ENCODE data around the gene PPARA.
A peak's percentile ranks its signal among the peaks of the same experiment; 100 is the strongest.

PPARA gene

DNA sequence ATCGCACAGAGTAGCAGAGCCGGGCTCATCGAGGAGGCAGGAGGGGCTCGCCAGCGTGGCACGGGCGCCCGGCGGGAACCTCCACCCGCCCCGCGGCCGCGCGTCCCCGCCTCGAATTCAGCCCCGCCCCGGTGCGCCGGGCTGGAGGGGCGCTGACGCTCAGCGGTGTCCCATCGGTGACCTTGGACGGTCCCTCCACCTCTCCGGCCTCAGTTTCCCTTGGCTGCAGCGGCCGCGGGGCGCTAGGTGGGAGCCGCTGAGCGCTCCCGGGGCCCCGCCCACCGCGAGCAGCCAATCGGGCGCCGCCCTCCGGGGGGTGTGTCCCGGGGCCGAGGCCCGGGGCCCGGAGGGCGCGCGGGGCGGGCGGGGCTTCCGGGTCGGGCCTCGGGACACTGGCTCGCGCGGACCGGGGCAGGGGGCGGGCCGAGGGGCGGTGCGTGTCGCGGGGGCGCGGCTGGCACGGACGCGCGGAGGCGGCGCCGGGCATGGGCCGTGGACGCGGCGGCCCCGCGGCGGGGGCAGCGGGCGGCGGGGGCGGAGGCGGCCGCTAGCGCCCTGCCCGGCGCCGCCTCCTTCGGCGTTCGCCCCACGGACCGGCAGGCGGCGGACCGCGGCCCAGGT lies at the start of gene PPARA:
Gene PPARA (plus strand): TSS at position 493 of the 621 bp plus-strand sequence. CDS start 47,858 bp downstream, outside the sequence.
- DNase-seq: peak; percentile 69 to 77 (median 72)

DNA sequence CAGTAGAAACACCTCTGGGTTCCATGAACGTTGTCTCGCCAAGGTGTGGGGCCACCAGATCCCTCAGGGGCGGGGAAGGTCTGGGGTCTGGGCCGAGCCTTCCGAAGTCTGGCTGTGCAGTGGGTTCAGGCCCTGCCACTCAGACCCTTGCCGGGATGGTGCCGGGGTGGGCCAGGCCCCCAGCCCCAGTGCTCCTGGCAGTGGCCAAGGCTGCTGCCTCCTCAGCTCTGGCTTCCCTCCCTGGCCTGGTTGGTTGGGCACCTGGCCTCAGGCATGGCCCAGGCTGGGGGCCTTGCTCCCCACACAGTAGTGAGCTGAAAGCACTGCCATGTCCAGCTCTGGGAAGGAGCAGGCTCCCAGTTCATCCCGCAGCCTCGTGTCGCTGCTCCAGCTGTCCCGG lies 48.2 kb upstream of the PPARA start:
- no peak for DNase-seq

DNA sequence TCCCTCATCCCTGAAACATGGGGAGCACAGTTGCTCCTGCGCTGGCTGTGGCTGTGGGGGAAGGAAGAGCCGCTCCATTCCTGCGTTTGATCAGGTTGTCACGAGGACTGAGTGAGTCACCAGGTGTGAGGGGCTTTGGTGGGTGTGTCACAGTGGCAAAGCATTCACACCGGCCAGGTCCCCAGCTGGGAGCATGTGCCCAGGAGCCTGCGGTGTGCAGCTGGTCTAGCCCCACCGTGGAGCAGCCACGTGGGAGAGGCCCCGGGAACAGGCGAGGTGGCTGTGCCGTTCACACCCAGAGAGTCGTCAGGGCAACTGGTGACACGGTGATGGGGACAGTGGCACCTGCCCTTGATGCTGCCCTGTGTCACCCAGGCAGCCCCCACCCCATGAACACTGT lies 47.6 kb upstream of the PPARA start:
- DNase-seq: no peak

DNA sequence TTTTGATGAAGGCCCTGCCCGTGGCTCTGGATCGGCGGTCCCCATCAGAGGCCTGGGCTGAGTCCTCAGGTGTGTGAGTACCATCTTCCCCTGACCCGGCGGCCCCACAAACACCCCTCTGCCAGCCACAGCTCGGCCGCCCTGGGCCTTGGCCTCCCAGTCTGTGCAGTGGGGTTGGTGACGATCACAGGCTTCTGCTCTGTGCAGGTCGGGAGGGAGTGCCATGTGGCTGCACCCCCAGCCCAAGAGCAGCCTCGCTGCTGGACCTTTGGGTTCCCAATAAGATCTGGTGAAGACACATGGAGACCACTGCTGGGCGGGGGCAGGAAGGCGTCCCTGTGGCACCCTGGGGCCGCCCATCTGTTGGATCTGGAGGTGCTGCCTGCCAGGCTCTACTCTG lies 47.1 kb upstream of the PPARA start:
- no peak for DNase-seq

DNA sequence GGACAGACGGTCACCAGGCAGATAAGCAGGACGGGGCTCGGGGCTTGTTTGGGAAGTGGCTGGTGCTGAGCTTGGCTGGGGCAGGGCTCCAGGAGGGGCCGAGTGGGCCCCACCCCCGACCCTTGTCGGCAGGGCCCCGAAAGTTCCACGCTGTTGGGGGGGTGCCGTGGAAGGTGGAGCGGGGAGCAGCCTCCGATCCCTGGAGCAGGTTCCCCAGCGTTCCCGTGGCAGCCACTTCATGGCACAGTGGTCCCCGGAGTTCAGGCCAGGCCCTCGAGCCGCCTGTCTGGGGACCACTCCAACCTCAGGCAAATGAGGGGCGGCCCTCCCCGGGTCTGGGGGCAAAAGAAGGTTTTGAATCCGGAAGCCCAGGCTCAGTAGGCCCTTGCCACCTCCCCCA lies 46.7 kb upstream of the PPARA start:
- no peak for DNase-seq

DNA sequence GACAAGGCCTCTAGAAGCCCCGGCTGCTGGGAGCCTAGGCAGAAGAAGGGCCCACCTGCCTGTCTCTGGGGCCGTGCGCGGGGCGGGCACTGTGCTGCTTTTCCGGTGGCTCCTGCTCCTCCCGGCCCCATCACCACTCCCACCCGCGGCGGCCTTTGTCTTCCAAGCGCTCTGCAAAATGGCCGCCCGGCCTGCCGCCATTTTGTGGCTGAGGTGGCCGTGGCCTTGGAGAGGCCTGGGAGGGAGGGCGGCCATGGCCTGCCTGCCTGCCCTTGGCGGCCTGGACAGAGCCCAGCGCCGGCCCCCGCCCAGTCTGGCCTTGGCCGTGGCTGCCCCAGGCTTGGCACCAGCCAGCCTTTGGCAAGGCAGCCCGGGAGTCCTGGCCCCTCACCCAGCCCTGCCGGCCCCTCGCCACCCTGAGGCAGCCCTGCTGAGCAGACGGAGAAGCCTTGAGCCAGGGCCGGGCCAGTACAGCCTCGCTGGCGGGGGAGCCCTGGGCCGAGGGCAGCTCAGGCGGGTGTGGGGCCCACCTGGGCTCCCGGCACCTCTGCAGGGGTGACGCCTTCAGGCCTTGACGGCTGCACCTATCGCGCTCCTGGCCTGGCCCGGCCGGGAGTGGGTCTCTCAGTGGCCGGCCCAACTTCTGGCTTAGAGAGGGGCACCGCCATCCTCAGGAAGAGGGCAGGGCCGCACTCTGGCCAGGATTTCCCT lies 46.0 kb upstream of the PPARA start:
- no peak for DNase-seq

DNA sequence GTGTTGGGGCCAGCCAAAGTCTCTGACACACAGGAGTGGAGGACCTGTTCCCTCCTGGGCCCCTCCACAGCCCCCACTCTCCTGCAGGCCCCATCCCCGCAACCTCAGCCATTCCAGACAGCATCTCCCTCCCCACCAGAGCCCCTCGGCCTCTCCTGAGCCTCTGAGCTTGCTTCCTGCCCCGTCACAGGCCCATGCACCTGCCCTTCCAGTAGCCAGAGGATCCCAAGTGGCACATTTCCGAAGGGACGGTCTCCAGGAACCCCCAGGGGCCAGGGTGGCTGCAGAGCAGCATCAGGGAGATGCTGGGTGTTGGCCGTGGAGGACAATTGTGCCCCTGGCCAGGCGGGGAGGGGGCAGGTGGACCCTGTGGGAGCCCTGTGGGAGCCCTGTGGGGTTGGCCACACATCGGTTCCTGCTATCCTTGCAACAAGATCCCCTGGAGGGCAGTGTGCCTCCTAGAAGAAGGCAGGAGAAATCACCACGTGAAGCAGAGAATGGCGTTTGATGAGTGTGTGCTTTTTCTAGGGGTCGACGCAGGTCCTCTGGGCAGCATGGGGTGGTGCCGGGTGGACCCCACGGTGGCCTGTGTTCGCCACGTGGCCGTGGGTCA lies 45.3 kb upstream of the PPARA start:
- DNase-seq: no peak

DNA sequence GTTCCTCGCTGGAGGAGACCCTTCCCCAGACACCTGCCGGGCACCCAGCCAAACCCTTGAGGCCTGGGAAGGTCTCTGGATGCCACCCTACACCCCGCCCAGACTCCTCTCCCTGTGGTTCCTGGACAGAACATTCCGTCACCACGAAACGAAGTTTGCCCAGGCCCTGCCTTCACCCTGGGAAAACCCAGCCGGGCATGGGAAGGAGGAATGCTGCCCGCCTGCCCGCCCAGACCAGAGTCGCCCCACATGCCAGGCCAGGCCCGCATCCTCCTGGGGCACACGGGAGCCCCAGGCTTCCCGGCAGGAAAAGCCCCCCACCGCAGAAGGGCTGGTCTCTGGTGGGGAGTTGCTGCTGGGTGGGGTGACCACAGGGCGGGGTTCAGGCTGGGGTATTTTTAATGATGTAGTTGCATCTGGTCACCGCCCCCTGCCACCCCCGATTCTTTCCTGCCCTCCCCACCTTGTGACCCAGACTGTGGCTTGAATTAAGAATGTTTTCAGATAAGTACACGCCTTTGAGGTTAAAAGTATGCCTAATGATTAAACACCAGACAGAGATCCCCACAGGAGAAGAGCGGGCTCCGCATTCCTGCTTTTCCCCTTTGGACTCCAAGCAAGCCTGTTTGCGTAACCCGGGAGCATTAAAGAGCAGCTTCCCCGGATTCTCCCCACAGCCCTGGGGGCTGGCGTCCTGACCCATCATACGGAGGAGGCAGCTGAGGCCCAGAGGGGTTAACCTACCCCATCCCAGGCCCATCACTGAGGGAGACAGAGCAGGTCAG lies 44.6 kb upstream of the PPARA start:
- DNase-seq: no peak

DNA sequence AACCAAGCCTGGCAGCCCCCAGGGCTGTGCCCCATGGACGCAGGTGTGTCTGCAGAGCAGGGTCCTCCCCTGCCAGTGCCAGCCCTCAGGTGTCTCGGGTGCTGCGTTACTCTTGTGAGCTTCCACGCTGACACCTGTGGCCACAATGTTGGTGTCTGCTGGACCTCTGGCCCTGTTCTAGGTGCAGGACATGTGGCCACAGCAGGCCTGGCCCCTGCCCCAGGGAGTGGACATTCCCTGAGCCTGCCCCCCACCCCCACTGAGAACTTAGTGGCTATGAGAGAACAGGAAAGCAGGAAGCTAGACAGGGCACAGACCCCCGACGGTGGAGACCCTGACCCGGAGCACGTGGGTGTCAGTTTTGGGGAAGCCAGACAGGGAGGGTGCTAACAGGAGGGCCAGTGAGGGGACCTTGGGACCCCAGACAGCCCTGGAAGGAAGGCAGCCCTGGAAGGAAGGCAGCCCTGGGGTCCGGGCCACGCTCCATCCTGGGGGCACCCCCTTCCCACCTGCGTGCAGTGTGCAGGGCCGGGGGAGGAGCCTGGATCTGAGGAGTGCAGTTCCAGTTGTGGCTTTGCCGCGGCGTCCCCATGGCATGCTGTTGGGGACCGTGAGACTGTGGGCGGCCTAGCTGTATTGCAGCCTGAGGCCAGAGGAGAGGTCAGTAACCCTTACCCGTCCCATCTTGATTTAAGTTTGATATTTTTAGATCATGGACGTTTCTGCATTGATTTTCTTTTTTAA lies 43.9 kb upstream of the PPARA start:
- no peak for DNase-seq

DNA sequence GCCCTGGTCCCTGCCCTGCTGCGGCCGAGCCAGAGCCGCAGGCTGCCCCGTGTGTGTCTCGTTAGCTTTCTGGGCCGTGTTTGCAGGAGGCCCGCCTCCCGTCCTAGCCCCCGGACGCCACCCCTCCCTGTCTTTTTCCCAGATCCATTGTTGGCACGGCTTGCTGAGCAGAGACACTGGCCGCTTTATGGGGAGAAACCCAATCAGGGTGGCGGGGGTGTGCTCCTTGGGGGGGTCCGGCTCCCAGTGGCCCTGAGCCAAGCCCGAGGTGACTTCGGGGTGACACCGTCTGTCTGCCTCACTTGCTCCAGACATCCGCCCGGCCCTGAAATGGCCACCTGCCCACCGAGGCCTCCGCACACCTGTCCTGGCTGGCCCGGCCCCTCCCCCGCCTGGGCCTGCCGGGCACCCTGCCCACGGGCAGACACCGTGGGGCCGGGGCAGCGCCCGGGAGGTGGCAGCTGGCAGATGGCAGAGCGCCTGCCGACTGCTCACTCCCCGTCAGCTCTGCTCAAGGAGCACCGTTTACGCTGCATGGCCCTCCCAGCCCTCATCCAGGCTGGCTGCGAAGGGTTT lies 43.1 kb upstream of the PPARA start:
- no peak for DNase-seq

DNA sequence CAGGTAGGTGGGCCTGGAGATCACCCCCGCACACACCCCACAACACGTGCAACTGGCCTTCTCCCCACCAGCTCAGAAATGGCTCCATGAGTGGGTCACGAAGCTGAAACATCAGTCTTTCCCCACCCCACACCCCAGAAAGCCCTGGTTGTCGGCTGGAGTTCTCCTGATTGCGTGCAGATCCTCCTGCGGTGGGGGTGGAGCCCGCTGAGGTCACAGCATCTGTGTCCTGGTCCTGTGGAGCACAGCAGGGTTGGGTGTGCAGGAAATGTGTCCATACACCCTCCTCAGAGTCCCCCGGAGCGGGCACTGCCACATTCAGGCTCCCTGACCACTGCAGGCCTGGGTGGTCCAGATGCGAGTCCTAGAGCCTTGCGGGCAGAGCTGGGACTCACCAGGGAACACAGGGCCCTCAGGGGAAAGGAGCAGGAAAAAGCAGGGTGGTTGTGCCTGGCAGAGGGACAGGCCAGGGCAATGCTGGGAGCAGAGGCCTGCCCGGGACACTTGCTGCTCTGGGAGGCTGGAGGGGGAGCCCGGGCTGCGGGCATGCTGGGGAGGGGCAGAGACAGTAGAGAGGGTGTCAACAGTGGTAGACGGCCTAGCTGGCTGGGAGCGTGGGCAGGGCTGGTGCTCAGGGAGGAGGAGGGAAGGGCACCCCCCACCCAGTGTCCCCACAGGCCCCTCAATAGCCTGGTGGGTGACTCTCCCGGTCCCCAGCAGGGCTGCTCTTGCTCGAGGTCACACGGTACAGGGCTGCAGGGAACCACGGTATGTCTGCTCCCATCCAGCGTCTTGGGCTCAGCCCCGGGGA lies 42.4 kb upstream of the PPARA start:
- no peak for DNase-seq

DNA sequence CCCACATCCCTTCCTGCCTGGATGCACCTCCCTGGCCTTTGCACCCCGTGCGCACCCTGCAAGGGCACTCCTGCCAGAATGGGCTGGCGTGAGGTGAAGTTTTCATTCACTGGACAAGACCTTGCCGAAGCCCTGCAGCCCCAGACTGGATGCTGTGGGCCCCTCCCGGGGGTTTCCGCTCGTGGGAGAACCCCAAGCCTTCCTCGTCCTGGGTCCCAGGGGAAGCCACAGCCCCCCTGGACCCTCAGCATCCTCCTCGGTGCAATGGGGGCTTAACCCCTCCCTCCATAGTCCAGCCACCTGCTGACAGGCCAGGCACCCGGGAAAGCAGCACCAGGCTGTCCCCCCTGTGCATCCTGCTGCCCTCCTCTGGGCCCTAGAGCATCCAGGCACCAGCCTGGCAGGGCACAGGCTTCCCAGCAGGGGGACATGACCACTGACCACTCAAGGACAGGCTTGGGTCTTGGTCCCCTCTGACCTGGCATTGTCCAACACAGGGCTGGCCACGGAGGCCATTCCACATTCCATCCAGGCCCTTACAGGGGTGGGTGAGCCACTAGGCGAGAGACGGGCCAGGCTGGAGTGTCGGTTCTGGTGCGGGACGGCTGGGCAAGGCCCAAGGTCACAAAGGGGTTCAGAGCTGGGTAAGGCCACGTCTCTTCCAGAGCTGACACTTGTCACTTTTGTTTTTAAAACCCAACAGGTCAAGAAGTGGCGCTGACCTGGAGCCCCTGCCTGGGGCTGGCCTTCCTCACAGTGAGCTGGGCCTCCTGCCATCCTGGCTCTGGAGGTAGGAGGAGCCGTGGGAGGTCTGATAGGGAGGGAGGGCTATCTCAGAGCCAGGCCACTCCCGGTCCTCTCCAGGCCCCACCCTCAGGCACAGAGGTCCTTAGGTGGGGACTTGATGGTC lies 41.5 kb upstream of the PPARA start:
- DNase-seq: no peak

DNA sequence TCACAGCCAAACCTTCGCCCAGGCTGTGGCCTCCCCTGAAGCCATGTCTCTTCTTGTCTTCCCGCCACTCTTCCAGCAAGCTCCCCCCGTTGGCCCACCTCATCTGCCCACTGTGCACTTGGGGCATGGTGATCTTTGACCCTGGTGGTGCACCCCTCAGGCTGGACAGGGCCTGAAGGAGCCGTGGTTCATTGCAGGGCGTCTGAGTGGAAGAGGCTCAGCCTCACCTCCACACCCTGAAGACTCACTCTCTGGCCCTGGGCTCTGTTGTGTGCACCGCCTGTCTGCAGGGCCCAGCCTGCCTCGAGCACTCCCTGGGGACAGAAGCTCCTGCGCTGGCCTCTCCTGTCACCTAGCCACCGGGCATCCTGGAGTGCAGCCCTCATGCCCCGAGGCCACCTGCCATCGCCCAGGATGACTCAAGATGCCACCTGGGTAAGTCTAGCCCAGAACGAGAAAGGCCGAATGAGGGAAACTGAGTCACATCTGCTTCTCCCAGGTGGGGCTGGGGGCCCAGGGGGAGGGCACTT lies 40.8 kb upstream of the PPARA start:
- no peak for DNase-seq

DNA sequence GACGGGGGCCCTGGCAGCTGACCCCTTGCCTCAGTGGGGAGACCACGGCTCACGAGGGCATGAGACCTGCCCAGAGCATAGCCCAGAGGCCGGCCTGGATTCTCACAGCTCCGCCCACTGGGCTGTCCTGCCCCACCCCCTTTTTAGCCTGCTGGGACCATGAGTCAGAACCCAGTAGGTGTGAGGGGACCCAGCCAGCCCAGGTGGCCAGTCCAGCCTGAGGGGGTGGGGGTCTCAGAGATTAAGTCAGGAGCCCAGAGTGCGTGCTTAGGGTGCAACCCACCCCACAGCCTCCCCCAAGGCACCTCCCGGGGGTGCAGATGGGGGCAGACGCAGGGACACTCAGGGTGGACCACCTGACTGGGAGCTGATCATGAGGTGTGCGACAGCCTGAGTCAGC lies 40.1 kb upstream of the PPARA start:
- DNase-seq: no peak

DNA sequence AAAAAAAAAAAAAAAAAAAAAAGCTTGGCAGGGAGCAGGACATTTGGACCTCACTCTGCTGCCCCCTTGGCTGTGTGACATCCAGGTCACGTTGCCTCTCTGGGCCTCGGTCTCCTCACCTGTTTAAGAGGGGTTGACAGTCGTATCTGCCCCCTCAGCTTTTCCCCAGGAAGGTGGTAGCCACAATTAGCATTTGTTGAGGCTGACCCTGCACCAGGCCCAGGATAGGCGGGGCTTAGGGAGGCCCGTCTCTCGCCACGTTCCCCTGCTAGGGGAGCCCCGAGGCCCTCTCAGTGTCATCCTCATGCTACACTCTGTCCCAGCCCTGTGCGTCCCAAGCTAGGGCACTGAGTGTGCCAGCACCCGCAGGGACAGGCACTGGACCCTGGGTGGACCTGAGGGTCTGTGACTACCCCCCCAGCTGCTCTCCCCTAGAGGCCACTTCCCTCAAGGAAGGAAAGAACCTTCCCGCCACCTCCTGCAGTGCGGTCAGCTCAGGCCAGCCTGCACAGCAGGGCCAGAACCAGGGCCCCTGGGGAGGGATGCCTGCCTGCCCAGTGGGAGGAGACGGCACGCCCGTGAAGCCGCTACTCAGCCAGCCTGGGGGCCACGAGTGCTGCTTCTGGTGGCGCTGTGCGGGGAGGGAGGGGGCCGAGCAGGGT lies 38.5 kb upstream of the PPARA start:
- DNase-seq: no peak

DNA sequence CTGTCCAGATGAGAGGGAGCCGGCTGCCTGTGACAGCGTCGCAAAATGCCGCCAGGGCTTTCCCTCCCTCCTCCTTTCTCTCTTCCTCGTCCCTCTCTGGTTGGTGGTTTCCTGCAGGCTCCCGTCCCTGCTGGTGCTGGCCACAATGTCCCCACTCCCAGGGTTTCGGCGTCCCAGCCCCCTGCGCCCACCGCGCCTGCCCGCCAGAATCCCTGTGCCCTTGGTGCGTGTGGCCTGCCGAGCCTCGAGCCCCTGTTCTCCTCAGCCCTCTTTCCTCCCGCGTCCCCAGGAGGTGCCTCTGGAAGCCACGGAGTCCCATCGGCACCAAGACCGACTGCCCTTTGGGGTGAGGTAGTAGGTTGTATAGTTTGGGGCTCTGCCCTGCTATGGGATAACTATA lies 37.9 kb upstream of the PPARA start:
- no peak for DNase-seq

DNA sequence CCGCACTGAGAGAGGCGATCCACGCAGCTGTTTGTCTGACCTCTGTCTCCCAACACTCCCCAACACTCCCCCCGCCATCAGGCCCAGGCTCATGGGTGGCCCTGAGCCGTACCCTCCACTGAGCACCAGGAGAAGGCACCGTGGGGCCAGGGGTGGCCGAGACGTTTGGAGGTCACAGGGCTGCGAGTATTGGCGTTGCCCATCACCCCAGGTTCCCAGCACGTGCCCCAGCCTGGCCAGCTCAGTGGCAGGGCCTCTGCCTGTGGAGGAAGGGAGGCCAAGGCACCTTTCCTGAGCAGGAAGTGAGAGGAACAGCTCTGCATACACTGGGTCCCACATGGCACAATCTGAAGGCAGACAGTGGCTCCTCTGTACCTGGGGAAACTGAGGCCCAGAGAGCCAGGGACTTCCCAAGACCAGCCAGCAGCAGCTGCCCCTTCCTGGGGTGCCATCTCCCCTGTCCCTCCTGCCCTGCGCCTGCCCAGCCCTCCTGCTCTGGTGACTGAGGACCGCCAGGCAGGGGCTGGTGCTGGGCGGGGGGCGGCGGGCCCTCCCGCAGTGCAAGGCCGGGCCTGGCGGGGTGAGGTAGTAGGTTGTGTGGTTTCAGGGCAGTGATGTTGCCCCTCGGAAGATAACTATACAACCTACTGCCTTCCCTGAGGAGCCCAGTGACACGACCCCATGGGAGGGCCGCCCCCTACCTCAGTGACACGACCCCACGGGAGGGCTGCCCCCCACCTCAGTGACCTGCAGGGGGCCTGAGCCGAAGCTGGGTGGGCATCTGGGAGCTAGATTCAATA lies 37.0 kb upstream of the PPARA start:
- no peak for DNase-seq

DNA sequence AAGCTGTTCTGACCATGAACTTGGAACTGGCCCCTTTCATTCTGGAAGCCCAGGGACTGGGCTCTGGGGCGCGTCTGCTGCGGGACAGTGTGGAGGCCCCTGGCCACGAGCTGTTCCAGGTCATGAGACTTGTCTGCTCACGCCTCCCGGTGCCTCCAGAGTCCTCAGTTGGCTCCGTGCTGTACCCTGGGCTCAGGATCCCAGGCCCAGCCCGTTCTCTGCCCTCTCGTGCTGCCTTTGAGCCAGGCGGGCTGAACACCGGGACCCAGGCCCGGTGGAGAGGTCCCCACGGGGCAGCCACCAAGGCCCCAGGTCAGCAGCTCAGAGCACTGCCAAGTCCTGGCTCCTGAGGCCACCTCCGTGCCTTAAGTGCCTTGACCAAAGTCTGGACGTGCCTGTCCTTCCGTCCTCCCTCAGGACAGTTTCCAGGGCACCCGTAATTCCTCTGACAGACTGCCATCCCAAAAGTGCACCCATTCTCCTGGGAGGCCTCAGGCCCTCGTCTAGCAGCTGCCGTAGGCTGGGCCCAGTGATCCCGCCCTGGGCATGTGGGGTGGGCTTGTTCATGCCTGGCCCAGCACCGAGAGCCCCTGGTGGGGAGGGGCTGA lies 36.3 kb upstream of the PPARA start:
- no peak for DNase-seq
